WI38 (cell line): ENCODE measurements around the gene PRRT4.

Experiments
- H3K4me3 ChIP-seq: 2 replicates; pipeline ENCODE4 v1.5.1; 2011; ENCODE audit warnings: low read depth, mild to moderate bottlenecking, control low read depth, low read length
- TF ChIP-seq, protein P1 (sequence below): IDR thresholded peaks from 2 replicates; pipeline ENCODE4 v1.5.1; 2012; ENCODE audit warnings: low read depth, mild to moderate bottlenecking, control low read depth, low read length

PRRT4 gene

DNA sequence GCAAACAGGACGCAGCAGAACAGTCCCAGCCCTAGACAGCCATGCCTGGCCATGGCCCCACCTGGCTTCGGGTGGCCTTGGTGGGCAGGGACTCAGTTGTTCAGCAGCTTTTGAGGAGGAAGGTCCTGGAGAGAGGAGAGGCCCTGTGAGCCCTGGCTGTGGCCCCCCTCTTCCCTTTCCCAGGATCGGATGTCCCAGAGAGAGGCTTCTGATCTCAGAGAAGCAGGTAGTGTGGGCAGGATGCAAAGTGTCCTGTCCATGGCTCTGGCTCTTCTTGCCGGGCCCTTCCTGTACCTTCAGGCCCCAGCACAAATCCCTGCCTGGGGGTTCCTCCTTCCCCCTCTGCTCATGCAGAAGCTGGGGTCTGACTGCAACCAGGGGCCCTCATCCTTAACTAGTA is 1.6 kb downstream of the PRRT4 start:
- TF ChIP-seq, protein P1, sequence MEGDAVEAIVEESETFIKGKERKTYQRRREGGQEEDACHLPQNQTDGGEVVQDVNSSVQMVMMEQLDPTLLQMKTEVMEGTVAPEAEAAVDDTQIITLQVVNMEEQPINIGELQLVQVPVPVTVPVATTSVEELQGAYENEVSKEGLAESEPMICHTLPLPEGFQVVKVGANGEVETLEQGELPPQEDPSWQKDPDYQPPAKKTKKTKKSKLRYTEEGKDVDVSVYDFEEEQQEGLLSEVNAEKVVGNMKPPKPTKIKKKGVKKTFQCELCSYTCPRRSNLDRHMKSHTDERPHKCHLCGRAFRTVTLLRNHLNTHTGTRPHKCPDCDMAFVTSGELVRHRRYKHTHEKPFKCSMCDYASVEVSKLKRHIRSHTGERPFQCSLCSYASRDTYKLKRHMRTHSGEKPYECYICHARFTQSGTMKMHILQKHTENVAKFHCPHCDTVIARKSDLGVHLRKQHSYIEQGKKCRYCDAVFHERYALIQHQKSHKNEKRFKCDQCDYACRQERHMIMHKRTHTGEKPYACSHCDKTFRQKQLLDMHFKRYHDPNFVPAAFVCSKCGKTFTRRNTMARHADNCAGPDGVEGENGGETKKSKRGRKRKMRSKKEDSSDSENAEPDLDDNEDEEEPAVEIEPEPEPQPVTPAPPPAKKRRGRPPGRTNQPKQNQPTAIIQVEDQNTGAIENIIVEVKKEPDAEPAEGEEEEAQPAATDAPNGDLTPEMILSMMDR = no peak
- H3K4me3 ChIP-seq = no peak overlapping the region

DNA sequence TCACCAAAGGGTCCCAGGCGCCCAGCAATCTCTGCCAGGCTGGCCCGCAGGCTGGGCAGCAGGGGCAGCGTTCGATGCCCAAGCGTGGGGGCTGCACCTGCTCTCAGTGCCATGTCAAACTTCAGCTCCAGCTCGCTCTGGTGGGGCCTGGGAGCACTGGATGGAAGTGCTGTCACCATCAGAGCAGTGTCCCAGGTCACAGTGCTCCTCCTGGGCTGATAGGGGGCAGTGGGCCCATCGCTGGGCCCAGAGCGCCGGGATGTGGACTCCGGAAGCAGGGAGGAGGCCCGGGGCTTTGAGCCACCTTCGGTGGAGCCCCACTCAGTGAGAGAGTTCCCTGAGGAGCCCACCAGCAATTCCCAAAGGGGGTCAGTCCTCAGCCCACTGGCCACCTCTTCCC is 2.2 kb downstream of the PRRT4 start:
- no peak overlapping the region for H3K4me3 ChIP-seq
- TF ChIP-seq, protein P1 = no peak

DNA sequence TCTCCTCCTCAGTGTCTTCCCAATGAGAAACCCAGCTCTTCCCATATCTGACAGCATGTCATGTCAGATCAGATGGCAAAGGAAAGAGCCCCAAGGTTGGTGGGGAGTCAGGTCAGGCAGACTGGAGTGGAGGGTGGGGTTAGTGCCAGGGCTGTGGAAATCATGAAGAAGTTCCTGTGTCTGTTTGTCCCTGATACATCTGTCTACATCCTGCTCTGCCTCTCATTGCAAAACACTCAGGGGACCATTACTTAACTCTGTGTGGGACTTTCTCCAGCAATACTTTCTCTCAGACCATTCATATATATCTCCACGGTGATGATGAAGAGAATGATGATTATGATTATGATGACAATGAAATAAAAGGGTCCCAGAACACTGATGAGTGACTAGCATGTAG is 3.3 kb downstream of the PRRT4 start:
- H3K4me3 ChIP-seq = no peak overlapping the region
- TF ChIP-seq, protein P1 = no peak

DNA sequence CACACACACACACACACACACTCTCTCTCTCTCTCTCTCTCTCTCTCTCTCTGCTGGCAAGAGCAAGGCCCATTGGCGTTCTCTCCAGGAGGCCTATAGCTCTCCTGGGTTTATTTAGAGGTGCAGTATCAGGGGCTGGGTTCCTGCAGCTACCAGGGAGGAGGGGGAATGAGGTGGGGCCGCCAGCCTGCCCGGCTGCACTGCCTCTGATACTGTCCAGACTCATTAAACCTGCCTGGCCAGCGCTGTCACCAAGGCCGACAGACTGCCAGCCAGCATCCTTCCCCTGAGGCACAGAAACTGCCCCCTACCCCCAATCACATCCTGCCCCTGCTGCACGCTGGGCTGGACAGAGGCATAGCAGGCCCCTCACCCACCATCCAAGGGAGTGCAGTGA is 4.3 kb downstream of the PRRT4 start:
- TF ChIP-seq, protein P1 = no peak
- H3K4me3 ChIP-seq = no peak overlapping the region

DNA sequence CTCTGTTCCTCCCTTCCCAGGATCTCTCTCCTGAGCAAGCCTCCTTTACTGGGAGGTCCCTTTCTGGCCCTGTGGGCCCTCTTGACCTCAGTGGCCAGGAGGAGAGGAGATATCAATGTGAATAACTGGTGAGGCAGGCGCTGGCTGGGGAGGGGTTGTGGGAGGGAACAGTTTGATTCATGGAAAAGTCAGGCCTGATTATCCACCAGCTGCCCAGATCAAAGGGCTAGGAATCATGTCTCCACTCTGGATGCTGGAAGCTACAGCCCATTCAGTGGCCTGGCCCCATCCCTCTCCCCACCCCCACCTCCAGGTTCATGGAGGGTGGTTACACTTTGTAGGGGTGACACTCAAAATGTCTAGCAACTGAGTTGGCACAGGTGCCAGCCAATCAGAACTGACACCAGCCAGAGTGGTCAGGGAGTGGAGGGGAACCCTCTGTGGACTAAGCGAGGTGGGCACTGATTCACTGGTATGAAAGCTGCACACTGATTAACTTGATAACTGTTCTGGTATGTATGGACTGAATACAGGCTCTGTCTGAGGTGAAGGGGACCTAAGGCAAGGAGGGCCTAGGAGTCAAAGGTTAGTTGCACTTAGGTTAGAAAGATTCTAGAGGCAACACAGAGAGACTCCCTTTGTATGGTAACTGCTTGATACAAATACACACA is 4.8 kb downstream of the PRRT4 start:
- H3K4me3 ChIP-seq = no peak overlapping the region
- TF ChIP-seq, protein P1 = no peak

DNA sequence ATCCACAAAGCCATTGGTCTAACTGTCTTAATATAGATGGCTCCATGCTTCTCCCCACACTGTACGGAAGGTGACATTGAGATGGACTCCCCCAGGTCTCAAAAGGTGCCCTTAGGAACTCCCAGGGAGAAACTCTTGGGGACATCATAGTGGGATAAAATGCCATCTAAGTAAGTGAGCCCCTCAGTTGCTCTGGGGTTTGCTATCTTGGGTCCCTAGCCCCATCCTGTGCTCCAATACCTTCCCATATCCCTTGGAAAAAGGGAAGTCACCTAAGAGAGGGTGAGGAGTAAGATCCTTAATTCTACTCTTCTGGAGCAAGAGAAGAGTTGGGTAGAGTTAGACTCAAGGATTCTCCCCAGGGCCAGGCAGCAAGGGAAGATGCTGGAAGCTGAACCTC is 7.9 kb downstream of the PRRT4 start:
- no peak overlapping the region for H3K4me3 ChIP-seq
- TF ChIP-seq, protein P1 = no peak

DNA sequence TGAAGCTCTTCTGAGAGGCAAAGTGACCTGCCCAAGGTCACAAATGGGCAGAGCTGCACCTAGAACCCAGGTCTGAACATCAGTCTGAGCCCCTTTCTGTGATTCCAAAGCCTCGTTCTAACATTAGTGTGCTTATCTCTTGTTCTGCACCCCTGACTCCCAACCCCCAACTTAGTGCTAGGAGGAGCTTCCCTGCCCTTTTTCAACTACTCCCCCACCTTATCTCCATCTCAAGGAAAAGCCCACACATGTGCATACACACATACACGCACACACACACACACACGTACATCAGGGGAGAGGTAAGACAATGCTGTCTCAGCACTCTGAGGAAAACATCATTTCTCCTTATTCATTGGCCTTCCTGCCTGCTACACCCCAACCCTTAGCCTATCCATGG is 8.3 kb downstream of the PRRT4 start:
- no peak overlapping the region for H3K4me3 ChIP-seq
- TF ChIP-seq, protein P1 = no peak
